Stomach (tissue), 4 donors: ENCODE measurements around the gene LGALS12.

Source experiments
- CTCF ChIP-seq, 7 experiments: fragments of 450-650 bp in 4 of 7; fragments of 200-600 bp in 3 of 7; sonication (generic) in 3 of 7; IDR thresholded peaks; one replicate each; pipeline ENCODE4 v1.5.1; 2016 to 2019; ENCODE audit warnings: antibody characterized with exemption in 7 of 7, control low read depth in 2 of 7, mild to moderate bottlenecking in 1 of 7
- POLR2A ChIP-seq, 4 donors: fragments of 450-650 bp; IDR thresholded peaks; one replicate each; pipeline ENCODE4 v1.6.1; 2016; ENCODE audit warnings: antibody characterized with exemption in 4 of 4, control low read depth in 2 of 4, mild to moderate bottlenecking in 1 of 4, moderate library complexity in 1 of 4

DNA sequence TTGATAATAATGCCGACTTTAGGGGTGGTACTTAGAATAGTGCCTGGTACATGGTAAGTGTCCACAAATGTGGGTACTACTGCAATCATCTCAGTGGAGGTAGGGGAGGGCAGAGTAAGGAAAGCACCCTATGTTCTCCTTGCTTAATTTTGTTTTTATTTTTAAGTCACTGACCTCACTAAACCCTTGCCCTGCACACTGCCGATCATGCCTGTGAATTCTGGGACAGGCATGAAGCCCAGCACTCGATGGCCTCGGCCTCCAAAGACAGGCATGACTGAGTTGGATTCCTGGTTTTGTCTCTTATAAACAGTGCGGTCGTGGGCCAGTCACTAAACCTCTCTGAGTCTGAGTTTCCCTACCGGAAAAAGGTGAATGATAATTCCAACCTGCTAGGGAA lies 6.9 kb downstream of the LGALS12 start:
- TF ChIP-seq CTCF (IDR thresholded peaks at IDR 0.05) (no peak), POLR2A (IDR thresholded peaks at IDR 0.05) (no peak)
